ENCODE results near the gene SPTBN1.

Gene SPTBN1

GRCh38 chr2:54570925-54571694 lies 115.0 kb downstream of the SPTBN1 start:
- DNase-seq (ENCODE audit: low read depth in 2 of 2, low spot score in 1 of 2) = peak in 1 of 2 donors; percentile 45

- no peak for DNase-seq (ENCODE audit: low read depth in 2 of 2, low spot score in 1 of 2)
Measured at GRCh38 chr2:54572262-54572635, 116.1 kb downstream of the SPTBN1 start.

GRCh38 chr2:54572636-54573536 lies 116.8 kb downstream of the SPTBN1 start:
- DNase-seq (ENCODE audit: low read depth in 2 of 2, low spot score in 1 of 2) = no peak

GRCh38 chr2:54573537-54573919 lies 117.4 kb downstream of the SPTBN1 start:
- DNase-seq (ENCODE audit: low read depth in 2 of 2, low spot score in 1 of 2) = no peak

GRCh38 chr2:54574107-54574859 lies 118.2 kb downstream of the SPTBN1 start:
- peak in 1 of 2 donors; percentile 50 for DNase-seq (ENCODE audit: low read depth in 2 of 2, low spot score in 1 of 2)

GRCh38 chr2:54574860-54575247 lies 118.7 kb downstream of the SPTBN1 start:
- no peak for DNase-seq (ENCODE audit: low read depth in 2 of 2, low spot score in 1 of 2)

GRCh38 chr2:54575379-54575888 lies 119.3 kb downstream of the SPTBN1 start:
- DNase-seq (ENCODE audit: low read depth in 2 of 2, low spot score in 1 of 2) = no peak

GRCh38 chr2:54577035-54577434 lies 120.9 kb downstream of the SPTBN1 start:
- no peak for DNase-seq (ENCODE audit: low read depth in 2 of 2, low spot score in 1 of 2)

- DNase-seq (ENCODE audit: low read depth in 2 of 2, low spot score in 1 of 2) = no peak
Measured at GRCh38 chr2:54577944-54578647, 122.0 kb downstream of the SPTBN1 start.

- no peak for DNase-seq (ENCODE audit: low read depth in 2 of 2, low spot score in 1 of 2)
Measured at GRCh38 chr2:54578648-54579045, 122.5 kb downstream of the SPTBN1 start.

- DNase-seq (ENCODE audit: low read depth in 2 of 2, low spot score in 1 of 2) = no peak
Measured at GRCh38 chr2:54579061-54579681, 123.0 kb downstream of the SPTBN1 start.

GRCh38 chr2:54579682-54580620 lies 123.8 kb downstream of the SPTBN1 start:
- no peak for DNase-seq (ENCODE audit: low read depth in 2 of 2, low spot score in 1 of 2)

GRCh38 chr2:54581326-54582039 lies 125.4 kb downstream of the SPTBN1 start:
- DNase-seq (ENCODE audit: low read depth in 2 of 2, low spot score in 1 of 2) = no peak

- no peak for DNase-seq (ENCODE audit: low read depth in 2 of 2, low spot score in 1 of 2)
Measured at GRCh38 chr2:54582987-54583386, 126.9 kb downstream of the SPTBN1 start.

GRCh38 chr2:54584598-54584997 lies 128.5 kb downstream of the SPTBN1 start:
- no peak for DNase-seq (ENCODE audit: low read depth in 2 of 2, low spot score in 1 of 2)

GRCh38 chr2:54585136-54585733 lies 129.1 kb downstream of the SPTBN1 start:
- DNase-seq (ENCODE audit: low read depth in 2 of 2, low spot score in 1 of 2) = no peak

- DNase-seq (ENCODE audit: low read depth in 2 of 2, low spot score in 1 of 2) = no peak
Measured at GRCh38 chr2:54586062-54586461, 129.9 kb downstream of the SPTBN1 start.

- DNase-seq (ENCODE audit: low read depth in 2 of 2, low spot score in 1 of 2) = no peak
Measured at GRCh38 chr2:54586494-54586893, 130.4 kb downstream of the SPTBN1 start.

Data from stimulated activated CD8-positive, alpha-beta memory T cell treated with anti-CD3 and anti-CD28 coated beads, Interleukin-4, amount 100 ng/mL, for 1 hour (primary cell).